GM12865 (cell line): Measurements from ENCODE around the gene FGF1.
A peak's percentile ranks its signal among the peaks of the same experiment; 100 is the strongest.

Source experiments
- DNase-seq: peaks from one replicate; pipeline ENCODE4 v3.0.0; 2010; ENCODE audit warnings: low read depth
- H3K4me3 ChIP-seq: 2 replicates; pipeline ENCODE4 v1.5.1; 2011; ENCODE audit warnings: mild to moderate bottlenecking, low read depth, low read length, control low read depth
- TF ChIP-seq, protein P1 (sequence below): IDR thresholded peaks from 2 replicates; pipeline ENCODE4 v1.5.1; 2011; ENCODE audit warnings: low read length, control low read depth, low read depth, inconsistent platforms; ENCODE audit not compliant: insufficient read depth; ENCODE audit errors: missing control alignments

The FGF1 gene

DNA sequence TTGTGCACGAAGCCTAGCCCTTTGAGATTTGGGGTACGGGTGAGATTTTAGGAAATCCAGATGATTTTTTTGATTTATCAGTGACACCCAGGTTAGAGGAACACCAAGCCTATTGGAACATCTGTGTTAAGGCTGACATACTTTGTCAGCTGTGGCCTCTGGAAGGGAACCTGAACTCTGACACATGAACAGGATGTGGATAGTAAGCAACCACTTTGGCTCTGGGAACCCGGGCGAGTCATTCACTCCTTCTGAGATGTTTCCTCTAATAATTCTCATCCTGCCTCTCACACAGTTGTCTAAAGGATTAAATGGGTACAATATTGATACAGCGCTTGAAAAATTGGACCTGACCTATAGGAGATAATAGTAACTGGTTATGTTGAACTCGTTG, 67.8 kb downstream of the FGF1 start:
- no peak overlapping the region for H3K4me3 ChIP-seq
- DNase-seq, result peak; percentile 26
- TF ChIP-seq, protein P1, sequence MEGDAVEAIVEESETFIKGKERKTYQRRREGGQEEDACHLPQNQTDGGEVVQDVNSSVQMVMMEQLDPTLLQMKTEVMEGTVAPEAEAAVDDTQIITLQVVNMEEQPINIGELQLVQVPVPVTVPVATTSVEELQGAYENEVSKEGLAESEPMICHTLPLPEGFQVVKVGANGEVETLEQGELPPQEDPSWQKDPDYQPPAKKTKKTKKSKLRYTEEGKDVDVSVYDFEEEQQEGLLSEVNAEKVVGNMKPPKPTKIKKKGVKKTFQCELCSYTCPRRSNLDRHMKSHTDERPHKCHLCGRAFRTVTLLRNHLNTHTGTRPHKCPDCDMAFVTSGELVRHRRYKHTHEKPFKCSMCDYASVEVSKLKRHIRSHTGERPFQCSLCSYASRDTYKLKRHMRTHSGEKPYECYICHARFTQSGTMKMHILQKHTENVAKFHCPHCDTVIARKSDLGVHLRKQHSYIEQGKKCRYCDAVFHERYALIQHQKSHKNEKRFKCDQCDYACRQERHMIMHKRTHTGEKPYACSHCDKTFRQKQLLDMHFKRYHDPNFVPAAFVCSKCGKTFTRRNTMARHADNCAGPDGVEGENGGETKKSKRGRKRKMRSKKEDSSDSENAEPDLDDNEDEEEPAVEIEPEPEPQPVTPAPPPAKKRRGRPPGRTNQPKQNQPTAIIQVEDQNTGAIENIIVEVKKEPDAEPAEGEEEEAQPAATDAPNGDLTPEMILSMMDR, result no peak

DNA sequence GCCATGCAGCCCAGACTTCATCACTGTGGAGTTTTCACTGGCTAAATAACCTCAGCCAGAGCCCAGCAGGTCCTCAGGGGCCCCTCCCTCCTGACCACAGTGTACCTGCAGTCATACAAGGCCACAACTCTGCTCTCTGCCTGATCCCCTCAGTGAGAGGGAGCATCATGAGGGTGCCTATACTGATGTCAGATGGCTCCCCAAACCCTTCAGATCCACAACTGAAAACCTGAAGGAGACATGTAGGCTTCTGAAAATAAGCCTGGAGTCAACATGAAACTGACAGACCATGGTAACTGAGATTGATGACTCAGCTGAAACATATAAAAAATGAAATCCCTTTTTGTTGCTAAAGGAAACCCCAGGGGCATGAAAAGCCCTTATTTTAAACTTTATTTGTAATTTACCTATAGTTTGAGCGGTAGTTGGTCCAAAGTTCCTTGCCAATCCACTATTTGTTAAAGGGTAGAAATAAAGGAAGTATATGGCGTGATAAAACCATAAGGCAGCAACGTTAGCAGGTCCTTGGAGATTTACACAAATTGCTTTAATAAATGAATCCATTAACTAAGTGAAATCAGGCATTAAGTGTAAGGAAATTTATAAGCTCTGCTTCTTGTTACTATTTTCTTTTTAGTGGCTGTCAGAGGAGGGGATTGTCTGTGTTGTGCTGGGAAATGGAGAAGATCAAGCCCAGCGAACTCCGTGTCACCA, 68.3 kb downstream of the FGF1 start:
- TF ChIP-seq, protein P1, result no peak
- DNase-seq, result peak; percentile 35
- no peak overlapping the region for H3K4me3 ChIP-seq

DNA sequence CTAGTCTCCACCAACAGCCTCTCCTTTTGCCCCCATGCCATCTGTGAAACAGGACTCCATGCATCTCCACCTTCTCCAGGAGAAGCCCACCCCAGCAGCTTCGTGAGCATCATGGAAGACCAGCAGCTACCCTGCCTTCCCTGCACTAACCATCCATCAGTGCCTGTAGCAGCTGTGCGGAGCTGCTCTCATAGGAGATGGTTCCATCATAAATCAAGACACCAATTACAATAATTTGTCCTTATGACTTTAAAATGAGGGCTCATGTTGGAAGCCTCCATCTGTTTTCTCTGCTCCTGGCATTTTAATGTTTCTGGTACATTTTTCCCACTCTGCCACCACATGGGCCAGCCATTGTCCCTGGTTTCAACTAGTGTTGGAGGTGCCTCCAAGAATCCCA, 69.9 kb downstream of the FGF1 start:
- no peak overlapping the region for H3K4me3 ChIP-seq
- no peak for DNase-seq
- TF ChIP-seq, protein P1, result no peak

DNA sequence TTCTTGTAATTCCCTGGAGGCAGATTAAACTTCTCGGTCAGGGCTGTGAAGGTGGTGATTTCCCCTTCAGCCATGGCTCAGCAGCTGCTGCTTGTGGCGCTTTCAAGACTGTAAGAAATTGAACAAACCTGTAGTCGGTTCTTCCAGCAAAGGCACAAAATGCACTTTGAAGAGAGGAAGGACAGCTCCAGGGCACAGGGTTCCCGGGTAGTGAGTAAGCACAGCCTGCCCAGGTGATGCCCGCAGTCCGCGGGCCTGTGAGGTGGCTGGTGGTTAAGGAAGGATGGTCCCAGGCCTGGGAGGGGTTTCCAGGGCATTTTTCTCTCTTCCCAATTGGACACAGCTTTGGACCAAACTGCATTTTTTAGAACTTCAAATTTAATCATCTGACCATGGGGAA, 71.8 kb downstream of the FGF1 start:
- no peak overlapping the region for H3K4me3 ChIP-seq
- DNase-seq, result no peak
- TF ChIP-seq, protein P1, result no peak

DNA sequence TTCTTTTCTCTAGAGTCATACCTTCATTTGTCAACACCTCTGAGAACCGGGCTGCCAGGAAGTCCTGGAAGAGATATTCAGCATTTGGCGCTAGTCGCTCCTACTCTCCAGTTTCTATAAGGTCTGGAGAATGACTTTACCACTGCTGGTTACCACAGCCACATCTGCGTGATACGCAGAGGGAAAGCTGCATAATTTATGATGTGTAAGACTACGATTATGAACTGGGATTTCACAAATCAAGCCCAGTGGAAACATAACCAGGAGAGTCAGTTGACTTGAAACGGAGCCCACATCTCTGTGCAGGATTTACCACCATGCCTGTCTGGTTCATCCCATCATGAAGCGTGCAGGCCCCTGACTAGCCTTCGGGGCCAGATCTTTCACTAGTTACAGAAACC, 72.6 kb downstream of the FGF1 start:
- TF ChIP-seq, protein P1, result no peak
- no peak overlapping the region for H3K4me3 ChIP-seq
- no peak for DNase-seq

DNA sequence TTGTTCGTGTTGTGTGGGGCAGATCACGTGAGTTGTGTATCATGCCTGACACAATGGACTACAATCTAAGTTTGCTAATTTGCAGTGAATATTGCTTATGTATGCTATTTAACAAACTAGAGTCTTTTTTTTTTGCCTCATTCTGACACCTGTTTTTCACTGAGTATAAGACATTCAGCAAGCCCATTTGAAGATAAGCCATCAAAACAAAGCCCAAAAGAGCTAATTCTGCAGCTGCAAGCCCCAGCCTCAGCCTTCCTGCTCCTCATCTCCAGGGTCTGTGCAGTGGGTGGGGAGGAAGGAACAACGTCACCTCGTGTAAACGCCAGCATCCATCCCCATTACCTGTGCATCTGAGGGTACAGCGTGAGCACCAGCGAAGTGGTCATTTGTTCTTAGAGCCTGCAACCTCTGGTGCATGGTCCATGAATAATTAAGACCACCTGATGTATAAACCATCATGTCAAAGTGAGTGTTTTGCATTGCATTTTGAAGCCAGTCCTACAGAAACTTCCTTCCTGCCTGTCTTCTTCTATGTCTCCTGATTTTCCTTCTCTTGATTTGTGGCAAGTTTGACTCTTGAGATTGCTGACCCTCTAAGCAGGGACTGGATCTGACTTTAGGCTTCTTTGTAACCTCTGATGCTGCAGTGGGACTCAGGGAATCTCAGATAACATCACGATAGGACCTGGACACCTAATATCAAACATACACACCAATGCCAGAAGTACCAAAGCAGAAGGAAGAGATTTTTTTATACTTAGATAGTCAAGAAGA, 73.2 kb downstream of the FGF1 start:
- TF ChIP-seq, protein P1, result no peak

More for the DNA sequence above, 73.2 kb downstream of the FGF1 start:
- no peak overlapping the region for H3K4me3 ChIP-seq
- no peak for DNase-seq
